Lung (tissue), 12 donors: ENCODE results near the gene PEX14. TPM values are rescaled to one million over a fixed set of nuclear protein-coding genes. Genes with fewer than 3 reads are reported as not detected.

Source experiments
- ATAC-seq: fragments of 200-7000 bp; cut with Tn5 transposase; one replicate; pipeline ENCODE4 v1.9.1; 2020; ENCODE audit warnings: moderate number of reproducible peaks; ENCODE audit not compliant: insufficient read depth, low FRiP score
- DNase-seq, 3 donors: peaks; one replicate each; pipeline ENCODE4 v3.0.0-alpha.2; 2013 to 2017
- H3K27ac ChIP-seq, 2 donors: one replicate each; pipeline ENCODE4 v1.5.1; 2013; ENCODE audit warnings: mild to moderate bottlenecking in 2 of 2, moderate library complexity in 2 of 2, control low read depth in 1 of 2, inconsistent platforms in 1 of 2, low read depth in 1 of 2, low read length in 1 of 2
- H3K27me3 ChIP-seq, 3 donors: one replicate each; pipeline ENCODE4 v1.5.1; 2013; ENCODE audit warnings: low read length in 2 of 3; ENCODE audit not compliant: control insufficient read depth in 3 of 3, insufficient read depth in 3 of 3
- H3K36me3 ChIP-seq, 4 donors: one replicate each; pipeline ENCODE4 v1.5.1; 2013; ENCODE audit warnings: low read length in 4 of 4, mild to moderate bottlenecking in 1 of 4, moderate library complexity in 1 of 4; ENCODE audit not compliant: control insufficient read depth in 4 of 4, insufficient read depth in 4 of 4
- H3K4me1 ChIP-seq, 5 donors: one replicate each; pipeline ENCODE4 v1.5.1; 2013; ENCODE audit warnings: low read length in 5 of 5, mild to moderate bottlenecking in 2 of 5, moderate library complexity in 1 of 5; ENCODE audit not compliant: control insufficient read depth in 5 of 5, insufficient read depth in 5 of 5
- H3K4me3 ChIP-seq: one replicate; pipeline ENCODE4 v1.5.1; 2013; ENCODE audit warnings: mild to moderate bottlenecking, control low read depth, moderate library complexity
- H3K9ac ChIP-seq, 2 donors: one replicate each; pipeline ENCODE4 v1.5.1; 2013; ENCODE audit warnings: low read length in 2 of 2, control low read depth in 1 of 2; ENCODE audit not compliant: insufficient read depth in 1 of 2
- H3K9me3 ChIP-seq, 4 donors: one replicate each; pipeline ENCODE4 v1.5.1; 2013; ENCODE audit warnings: low read length in 3 of 4, mild to moderate bottlenecking in 1 of 4, moderate library complexity in 1 of 4; ENCODE audit not compliant: control insufficient read depth in 4 of 4, insufficient read depth in 3 of 4
- WGBS, 2 donors: extraction: QIAGEN DNeasy Blood & Tissue Kit; methylation state at CpG; one replicate each; pipeline ENCODE4 v1.1.7; 2013; 5-methylcytosine and 5-hydroxymethylcytosine counted together
- polyA plus RNA-seq, 2 donors: library from polyadenylated mRNA; stranded (reverse); fragments of 200-250 nt; gene quantifications; one replicate each; pipeline ENCODE4 v1.2.1, GENCODE V29; 2013
- total RNA-seq, 2 donors: library from RNA; depleted of rRNA in 1 of 2; stranded (reverse); fragments of >200 nt in 1 of 2; gene quantifications; one replicate each; pipeline ENCODE4 v1.2.1, GENCODE V29; 2014 to 2021
- TF ChIP-seq, protein P1 (sequence below): IDR thresholded peaks from 2 replicates; pipeline ENCODE4 v1.5.1; 2012; ENCODE audit warnings: mild to moderate bottlenecking; ENCODE audit errors: control extremely low read depth, extremely low read depth
- donor health status: control.
- donor health status: control.
- donor health status: Bipolar disorder and iron deficiency.
- donor health status: healthy.
- donor health status: DM: yes; HTN: yes; CAD: no.

Gene PEX14
- total and polyA plus RNA-seq, 4 donors = 18.1 to 29.2 (median 20.8) TPM

DNA sequence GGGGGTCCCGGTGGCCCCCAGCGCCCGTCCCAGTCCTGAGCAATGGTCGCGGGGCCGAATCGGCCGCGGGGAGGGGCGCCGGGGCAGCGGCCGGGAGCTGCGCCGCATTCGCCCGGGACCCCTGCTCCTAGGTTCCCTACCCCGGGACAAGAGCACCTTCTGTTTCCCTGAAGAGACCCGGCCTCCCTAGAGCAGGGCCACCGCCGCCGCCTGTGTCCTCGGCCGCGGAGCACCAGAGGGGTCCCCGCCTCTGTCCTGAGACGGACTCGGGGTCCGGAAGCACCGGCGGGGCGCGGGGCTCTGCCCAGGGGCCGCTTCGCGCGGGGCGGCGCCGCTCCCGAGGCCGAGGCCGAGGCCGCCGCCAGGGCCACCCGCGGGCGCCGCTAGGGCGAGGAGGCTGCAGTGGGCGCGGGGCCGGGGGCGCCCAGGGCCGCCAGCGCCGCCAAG lies 163.8 kb downstream of the PEX14 start:
- H3K36me3 ChIP-seq = peaks cover 0 to 44% (median 1%) of the 10 kb centered on the region in 4 donors
- ATAC-seq (no peak), DNase-seq (no peak)
- peaks cover 0 to 11% (median 0%) of the 10 kb centered on the region in 3 donors for H3K27me3 ChIP-seq
- TF ChIP-seq, protein P1, sequence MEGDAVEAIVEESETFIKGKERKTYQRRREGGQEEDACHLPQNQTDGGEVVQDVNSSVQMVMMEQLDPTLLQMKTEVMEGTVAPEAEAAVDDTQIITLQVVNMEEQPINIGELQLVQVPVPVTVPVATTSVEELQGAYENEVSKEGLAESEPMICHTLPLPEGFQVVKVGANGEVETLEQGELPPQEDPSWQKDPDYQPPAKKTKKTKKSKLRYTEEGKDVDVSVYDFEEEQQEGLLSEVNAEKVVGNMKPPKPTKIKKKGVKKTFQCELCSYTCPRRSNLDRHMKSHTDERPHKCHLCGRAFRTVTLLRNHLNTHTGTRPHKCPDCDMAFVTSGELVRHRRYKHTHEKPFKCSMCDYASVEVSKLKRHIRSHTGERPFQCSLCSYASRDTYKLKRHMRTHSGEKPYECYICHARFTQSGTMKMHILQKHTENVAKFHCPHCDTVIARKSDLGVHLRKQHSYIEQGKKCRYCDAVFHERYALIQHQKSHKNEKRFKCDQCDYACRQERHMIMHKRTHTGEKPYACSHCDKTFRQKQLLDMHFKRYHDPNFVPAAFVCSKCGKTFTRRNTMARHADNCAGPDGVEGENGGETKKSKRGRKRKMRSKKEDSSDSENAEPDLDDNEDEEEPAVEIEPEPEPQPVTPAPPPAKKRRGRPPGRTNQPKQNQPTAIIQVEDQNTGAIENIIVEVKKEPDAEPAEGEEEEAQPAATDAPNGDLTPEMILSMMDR = no peak
- no peak overlapping the region for H3K4me3 ChIP-seq
- no peak overlapping the region for H3K27ac ChIP-seq
- 25 to 56% methylated on average over 38 to 57 of the region's 57 CpGs for WGBS, 2 donors
- H3K9ac ChIP-seq = no peak overlapping the region
- H3K9me3 ChIP-seq = peaks cover 0 to 7% (median 0%) of the 10 kb centered on the region in 4 donors
- H3K4me1 ChIP-seq = peaks cover 0 to 52% (median 12%) of the 10 kb centered on the region in 5 donors

DNA sequence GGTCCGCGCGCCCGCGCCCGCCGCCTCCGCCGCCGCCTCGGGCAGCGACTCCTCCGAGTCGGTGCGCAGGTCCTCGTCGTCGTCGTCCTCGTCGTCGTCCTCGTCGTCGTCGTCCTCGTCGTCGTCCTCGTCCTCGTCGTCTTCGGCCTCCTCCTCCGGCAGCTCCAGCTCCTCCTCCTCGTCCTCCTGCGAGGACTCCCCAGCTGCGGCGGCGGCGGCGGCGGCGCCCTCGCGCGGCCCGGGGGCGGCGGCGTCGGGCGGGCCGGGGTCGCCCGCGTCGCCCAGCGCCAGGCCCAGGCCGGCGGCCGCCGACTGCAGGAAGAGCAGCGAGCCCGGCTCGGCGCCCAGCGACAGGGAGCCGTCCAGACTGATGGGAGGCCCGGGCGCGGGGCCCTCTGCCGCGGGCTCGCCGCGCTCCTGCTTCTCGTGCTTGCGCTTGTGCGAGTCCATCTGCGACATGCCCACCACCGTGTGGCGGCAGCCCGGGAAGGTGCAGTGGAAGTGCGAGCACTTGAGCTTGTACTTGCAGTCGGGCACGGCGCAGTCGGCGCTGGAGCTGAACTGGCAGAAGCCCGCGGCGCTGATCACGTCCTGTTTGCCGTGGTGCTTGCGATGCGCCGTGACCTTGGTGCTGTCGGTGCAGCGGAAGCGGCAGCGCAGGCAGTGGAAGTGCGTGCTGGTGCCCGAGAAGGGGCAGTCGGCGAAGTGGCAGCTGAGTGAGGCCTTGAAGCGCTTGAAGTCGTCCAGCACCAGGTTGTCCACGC lies 164.4 kb downstream of the PEX14 start:
- peaks cover 0 to 49% (median 0%) of the 10 kb centered on the region in 4 donors for H3K36me3 ChIP-seq
- peaks cover 0 to 51% (median 12%) of the 10 kb centered on the region in 5 donors for H3K4me1 ChIP-seq
- H3K27ac ChIP-seq = peak overlapping the region in 1 of 2 donors; percentile 26
- peaks cover 0 to 11% (median 0%) of the 10 kb centered on the region in 3 donors for H3K27me3 ChIP-seq
- H3K4me3 ChIP-seq = no peak overlapping the region
- no peak overlapping the region for H3K9ac ChIP-seq
- H3K9me3 ChIP-seq = peaks cover 0 to 7% (median 0%) of the 10 kb centered on the region in 4 donors
- DNase-seq = peak; percentile 55 to 65 (median 58)
- 61 to 70% methylated on average over 87 to 108 of the region's 108 CpGs for WGBS, 2 donors
- TF ChIP-seq, protein P1 = no peak
- ATAC-seq = no peak

DNA sequence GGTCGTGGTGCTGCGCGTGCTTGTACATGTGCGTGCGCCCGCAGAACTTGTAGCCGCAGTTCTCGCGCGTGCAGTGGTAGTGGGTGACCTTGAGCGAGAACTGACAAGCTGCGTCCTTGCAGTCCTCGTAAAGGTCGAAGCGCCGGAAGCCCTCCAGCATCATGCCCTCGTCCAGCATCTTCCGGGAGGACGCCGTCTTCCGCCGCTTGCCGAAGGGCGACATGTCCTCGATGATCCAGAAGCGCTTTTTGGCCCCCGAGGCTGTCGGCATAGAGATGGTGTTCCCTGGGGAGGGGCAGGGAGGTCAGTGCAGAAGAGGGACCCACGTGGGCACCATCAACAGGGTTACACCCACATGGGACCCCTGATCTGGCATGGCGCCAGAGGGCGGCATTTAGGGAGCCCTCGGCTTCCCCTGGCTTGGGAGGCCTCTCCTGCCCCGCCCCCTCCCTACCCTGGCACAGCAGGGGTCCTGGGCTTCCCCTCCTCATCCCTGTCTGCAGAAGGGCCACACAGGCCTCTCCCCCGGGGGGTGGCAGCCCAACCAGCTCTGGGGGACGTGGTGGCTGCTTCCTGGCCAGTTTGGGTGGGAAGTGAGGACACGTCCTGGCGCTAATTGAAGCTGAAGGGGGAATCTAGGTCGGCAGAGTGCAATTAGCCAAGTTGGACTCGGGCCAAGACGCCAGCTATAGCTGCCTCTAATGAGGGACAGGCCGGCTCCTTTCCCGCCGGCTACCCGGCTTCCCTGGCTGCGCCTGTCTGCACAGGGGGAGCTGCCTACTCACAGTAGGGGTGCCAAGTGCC lies 165.2 kb downstream of the PEX14 start:
- H3K4me3 ChIP-seq = no peak overlapping the region
- DNase-seq = peak; percentile 34 to 79 (median 41)
- TF ChIP-seq, protein P1 = no peak
- H3K9me3 ChIP-seq = peaks cover 0 to 7% (median 0%) of the 10 kb centered on the region in 4 donors
- peaks cover 0 to 43% (median 8%) of the 10 kb centered on the region in 5 donors for H3K4me1 ChIP-seq
- H3K9ac ChIP-seq = no peak overlapping the region
- peaks cover 0 to 55% (median 0%) of the 10 kb centered on the region in 4 donors for H3K36me3 ChIP-seq
- peak overlapping the region in 1 of 2 donors; percentile 54 for H3K27ac ChIP-seq
- WGBS, 2 donors = 85 to 88% methylated on average over 45 of the region's 45 CpGs
- peaks cover 0 to 11% (median 0%) of the 10 kb centered on the region in 3 donors for H3K27me3 ChIP-seq
- ATAC-seq = no peak
